Fibroblast of villous mesenchyme (primary cell): ENCODE data around the gene CCR6. TPM values are rescaled to one million over a fixed set of nuclear protein-coding genes. Genes with fewer than 3 reads are reported as not detected.
A peak's percentile ranks its signal among the peaks of the same experiment; 100 is the strongest.

Source experiments
- DNase-seq: peaks from one replicate; pipeline ENCODE4 v3.0.0-alpha.2; 2010; ENCODE audit warnings: low read depth
- H3K4me3 ChIP-seq: 2 replicates; pipeline ENCODE4 v1.5.1; 2011; ENCODE audit warnings: low read depth, mild to moderate bottlenecking, low read length
- total RNA-seq: library from RNA; depleted of rRNA; stranded (reverse); fragments of >200 nt; gene quantifications from 2 replicates; pipeline ENCODE4 v1.2.3, GENCODE V29; 2012
- TF ChIP-seq, protein P1 (sequence below): IDR thresholded peaks from 2 replicates; pipeline ENCODE4 v1.5.1; 2012; ENCODE audit warnings: low read depth, mild to moderate bottlenecking, low read length; ENCODE audit not compliant: insufficient read depth

Gene CCR6
- total RNA-seq, 1 donor, result not detected

DNA sequence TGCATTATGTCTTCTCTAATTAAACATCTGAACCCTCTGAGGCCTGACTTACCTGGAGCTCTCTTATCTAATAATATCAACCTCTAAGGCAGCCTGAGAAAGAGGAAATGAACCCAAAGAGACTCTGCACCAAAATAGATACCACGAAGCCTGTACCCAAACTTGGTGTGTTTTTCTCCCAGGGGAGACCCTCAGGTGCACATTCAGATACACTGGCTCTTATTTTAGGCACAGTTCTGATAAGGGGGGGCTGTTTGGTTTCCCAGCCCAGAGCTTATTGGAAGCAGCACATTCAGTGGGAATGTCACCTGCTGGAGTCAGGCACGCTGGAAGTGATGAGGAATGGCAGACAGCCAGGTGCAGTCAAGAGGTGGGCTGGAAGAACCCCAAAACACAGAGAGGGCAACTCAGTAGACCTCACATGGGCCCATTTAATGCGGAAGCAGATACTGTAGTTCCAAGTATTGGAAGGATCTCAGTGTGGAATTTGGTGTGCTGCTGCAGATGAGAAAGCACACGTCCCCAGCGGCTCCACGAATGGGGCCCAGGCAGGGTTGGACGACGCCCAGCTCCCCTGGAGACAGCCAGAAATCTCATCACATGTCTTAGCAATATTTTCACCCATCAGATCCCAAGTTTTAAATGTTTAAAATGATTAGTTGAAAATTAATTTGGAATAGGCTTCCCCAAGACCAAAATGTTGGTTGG is 9.7 kb upstream of the CCR6 start:
- no peak for DNase-seq
- no peak overlapping the region for H3K4me3 ChIP-seq
- TF ChIP-seq, protein P1, sequence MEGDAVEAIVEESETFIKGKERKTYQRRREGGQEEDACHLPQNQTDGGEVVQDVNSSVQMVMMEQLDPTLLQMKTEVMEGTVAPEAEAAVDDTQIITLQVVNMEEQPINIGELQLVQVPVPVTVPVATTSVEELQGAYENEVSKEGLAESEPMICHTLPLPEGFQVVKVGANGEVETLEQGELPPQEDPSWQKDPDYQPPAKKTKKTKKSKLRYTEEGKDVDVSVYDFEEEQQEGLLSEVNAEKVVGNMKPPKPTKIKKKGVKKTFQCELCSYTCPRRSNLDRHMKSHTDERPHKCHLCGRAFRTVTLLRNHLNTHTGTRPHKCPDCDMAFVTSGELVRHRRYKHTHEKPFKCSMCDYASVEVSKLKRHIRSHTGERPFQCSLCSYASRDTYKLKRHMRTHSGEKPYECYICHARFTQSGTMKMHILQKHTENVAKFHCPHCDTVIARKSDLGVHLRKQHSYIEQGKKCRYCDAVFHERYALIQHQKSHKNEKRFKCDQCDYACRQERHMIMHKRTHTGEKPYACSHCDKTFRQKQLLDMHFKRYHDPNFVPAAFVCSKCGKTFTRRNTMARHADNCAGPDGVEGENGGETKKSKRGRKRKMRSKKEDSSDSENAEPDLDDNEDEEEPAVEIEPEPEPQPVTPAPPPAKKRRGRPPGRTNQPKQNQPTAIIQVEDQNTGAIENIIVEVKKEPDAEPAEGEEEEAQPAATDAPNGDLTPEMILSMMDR, result no peak

DNA sequence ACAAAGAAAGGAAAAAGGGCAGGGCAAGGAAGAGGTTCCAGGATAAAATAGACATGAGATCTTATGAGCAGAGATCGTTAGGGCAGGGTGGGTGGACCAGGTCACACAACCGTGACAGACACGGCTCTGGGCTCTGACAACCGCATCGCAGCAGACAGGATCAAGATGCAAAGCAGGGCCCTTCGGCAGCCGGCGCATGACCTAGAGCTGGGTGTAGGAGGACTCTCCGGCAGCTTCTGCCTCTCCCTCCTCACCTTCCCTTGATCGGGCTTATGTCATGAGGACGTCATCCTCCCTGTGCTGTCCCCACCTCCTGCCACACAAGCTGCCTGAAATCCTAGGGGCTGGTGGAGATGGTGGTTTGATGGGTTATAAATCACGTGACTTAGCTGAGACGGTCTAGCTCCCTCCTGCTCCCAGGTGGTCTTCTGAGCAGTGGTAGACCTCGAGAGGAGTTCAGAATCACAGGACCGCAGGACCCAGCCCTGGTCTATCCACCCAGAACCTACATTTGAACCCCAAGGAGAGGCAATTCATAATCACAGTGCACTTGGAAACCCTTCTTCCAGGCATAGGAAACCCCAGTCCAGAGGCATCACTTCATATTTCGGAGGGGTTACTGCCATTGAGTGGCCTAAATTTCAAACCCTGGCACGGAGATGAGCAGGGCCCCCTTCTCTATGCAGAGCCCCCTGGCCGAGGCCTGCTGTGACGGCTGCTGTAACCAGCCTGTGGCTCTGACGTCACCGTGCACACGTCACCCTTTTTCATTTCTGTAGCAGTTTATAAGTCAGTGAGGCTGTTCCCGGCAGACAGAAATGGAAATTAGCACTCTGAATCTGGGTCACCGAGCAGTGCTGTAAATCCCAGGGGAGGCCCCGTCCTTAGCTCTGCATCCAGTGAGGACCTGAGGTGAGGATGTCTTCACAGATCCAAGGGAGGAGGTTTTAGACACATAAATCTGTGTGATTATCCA is 8.7 kb upstream of the CCR6 start:
- H3K4me3 ChIP-seq, result no peak overlapping the region
- no peak for DNase-seq
- TF ChIP-seq, protein P1, result no peak

DNA sequence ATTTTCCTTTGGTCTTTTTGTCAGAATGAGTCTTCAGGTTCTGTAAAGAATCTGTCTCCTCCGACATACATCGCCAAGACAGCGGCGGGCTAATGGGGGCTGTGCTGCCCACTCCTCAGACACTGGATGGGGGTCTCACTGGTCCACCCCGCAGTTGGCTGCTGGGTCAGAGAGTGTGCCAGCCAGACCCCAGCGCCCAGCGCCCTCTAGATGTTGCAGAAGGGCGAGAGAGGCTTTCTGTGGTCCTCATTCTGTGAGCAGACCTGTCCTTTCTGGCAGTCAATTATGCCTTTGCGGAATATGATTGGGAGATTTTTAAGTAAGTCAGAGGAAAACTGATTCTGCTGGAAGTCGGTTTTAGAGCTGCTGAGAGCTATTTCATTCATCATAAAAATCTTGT is 7.8 kb upstream of the CCR6 start:
- no peak overlapping the region for H3K4me3 ChIP-seq
- DNase-seq, result no peak
- TF ChIP-seq, protein P1, result no peak

DNA sequence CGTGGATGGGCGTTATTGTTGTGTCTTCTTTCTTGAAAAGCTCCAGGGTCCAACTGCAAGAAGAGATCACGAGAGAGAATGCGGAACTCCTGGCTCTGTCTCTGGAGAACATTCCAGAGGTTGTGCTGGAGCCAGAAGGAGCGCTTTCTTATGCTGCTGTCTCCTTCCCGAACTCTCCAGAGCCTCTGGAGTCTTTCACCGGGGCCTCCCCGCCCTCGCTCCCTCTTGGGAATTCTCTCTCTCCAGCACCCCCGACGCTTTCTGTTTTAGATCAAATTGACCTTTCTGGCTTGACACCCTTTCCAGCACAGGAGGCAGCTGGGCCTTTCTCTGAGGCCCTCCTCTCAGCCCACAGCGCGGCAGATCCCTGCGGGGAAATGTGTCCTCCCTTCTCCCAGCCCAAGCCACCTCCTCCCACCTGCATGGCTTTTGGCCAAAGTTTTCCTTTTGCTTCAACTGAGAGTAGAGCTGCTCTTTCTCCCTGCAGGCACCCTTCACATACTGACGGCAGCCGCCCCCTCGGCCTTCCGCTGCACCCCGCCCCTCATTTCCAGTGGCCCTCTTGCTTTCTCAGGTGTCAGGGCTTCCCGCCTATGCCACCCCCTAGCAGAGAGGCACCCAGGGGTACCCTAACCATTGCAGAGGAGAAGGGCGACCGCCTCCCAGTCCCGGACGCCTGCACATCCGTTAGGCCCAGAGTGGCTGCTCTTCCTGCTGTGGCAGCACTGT is 6.6 kb upstream of the CCR6 start:
- TF ChIP-seq, protein P1, result no peak
- peak; percentile 31 for DNase-seq

DNA sequence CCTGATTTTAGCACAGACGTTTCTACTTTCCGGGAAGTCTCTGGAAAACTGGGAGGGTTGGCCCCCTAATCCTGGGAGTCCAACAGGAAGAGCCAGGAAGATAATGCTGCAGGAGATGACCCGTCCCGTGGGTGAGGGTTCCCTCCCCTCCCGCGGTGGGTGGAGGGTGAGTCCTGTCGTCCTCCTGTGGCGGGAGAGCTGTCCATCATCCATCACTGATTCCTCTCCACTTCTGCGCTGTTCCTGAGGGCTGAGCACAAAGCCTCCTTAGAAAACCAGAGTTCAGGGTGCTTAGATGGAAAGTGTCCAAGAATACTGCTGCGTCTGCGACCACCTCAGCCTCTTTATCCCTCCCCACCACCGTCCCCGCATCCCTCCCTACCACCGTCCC is 6.1 kb upstream of the CCR6 start:
- no peak for DNase-seq
- TF ChIP-seq, protein P1, result no peak
- no peak overlapping the region for H3K4me3 ChIP-seq

More for the DNA sequence above, 6.6 kb upstream of the CCR6 start:
- H3K4me3 ChIP-seq, result no peak overlapping the region

DNA sequence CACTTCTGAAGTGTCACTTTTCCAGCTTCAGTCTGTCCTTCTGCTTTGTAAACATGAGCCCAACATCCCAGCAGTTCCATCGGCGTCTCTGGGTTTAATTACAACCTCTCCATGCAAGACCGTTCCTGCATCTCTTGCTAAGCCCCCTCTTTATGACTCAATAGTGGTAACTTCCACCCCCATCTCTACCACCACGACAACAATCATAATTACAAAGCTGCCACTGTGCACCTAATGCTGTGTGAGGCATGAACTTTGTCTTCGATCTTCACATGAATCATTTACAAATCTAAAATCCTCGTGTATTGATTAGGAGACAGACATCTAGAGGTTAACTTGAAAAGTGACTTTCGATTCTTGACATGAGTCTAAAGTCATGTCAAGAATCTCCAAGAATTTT is 4.9 kb upstream of the CCR6 start:
- TF ChIP-seq, protein P1, result no peak
- DNase-seq, result no peak
- no peak overlapping the region for H3K4me3 ChIP-seq
